ENCODE measurements around the gene CSF3R.

DNA sequence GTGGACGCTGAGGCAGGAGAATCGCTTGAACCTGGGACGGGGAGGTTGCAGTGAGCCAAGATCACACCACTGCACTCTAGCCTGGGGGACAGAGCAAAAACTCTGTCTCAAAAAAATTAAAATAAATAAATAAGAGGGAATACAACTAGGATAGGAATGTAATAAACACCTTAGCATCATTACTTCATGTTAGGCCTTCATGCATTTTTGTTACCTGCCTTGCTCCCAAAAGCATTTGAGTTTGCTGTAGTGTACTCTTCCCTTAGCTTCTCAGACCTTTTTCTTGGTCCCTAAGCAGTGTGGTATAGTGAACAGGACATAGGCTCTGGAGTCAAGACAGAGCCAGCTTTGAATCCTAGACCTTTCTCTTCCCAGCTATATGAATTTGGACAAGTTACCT is 29.7 kb downstream of the CSF3R start:
- TF ChIP-seq, protein P1, sequence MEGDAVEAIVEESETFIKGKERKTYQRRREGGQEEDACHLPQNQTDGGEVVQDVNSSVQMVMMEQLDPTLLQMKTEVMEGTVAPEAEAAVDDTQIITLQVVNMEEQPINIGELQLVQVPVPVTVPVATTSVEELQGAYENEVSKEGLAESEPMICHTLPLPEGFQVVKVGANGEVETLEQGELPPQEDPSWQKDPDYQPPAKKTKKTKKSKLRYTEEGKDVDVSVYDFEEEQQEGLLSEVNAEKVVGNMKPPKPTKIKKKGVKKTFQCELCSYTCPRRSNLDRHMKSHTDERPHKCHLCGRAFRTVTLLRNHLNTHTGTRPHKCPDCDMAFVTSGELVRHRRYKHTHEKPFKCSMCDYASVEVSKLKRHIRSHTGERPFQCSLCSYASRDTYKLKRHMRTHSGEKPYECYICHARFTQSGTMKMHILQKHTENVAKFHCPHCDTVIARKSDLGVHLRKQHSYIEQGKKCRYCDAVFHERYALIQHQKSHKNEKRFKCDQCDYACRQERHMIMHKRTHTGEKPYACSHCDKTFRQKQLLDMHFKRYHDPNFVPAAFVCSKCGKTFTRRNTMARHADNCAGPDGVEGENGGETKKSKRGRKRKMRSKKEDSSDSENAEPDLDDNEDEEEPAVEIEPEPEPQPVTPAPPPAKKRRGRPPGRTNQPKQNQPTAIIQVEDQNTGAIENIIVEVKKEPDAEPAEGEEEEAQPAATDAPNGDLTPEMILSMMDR (conservative IDR thresholded peaks at IDR 0.05; ENCODE audit: low read depth, low read length), result no peak
- no peak for TF ChIP-seq EZH2 (IDR thresholded peaks at IDR 0.05; ENCODE audit: borderline replicate concordance, low read depth, low read length, poor library complexity, severe bottlenecking)

All from A673 (cell line).